ENCODE results near the gene KRTAP13-2. TPM values are rescaled to one million over a fixed set of nuclear protein-coding genes. Genes with fewer than 3 reads are reported as not detected.

Gene KRTAP13-2
- total RNA-seq, 1 experiment from 2014 or later, result not detected

DNA sequence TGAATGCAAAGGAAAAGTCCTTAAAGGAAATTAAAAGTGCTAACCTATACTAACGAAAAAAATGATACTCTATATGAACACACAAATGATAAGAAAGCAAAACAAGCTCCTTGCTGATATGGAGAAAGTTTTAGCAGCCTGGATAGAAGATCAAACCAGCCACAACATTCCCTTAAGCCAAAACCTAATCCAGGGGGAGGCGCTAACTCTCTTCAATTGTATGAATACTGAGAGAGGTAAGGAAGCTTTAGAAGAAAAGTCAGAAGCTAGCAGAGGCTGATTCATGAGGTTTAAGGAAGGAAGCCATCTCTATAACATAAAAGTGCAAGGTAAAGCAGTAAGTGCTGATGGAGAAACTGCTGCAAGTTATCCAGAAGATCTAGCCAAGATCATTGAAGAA, 27.1 kb downstream of the KRTAP13-2 start:
- no peak overlapping the region for H2BK15ac ChIP-seq (ENCODE audit: low read depth, low read length)
- no peak overlapping the region for H3K56ac ChIP-seq (ENCODE audit: insufficient read length, low read depth, low read length)
- no peak overlapping the region for H3K27ac ChIP-seq (ENCODE audit: insufficient read length, low read depth, low read length)
- H3K4me2 ChIP-seq (ENCODE audit: insufficient read depth, insufficient read length, low read length), result no peak overlapping the region
- H2BK20ac ChIP-seq (ENCODE audit: low read depth, low read length, poor library complexity, severe bottlenecking), result no peak overlapping the region
- Mint-ChIP-seq H3K27ac (no peak overlapping the region), H3K36me3 (ENCODE audit: insufficient read depth in 1 of 3, low read depth in 3 of 3) (peaks cover 0 to 7% (median 0%) of the 10 kb centered on the region in 3 experiments; a peak in 1 of 7 replicates), H3K27me3 (ENCODE audit: low read depth) (no peaks in the 10 kb centered on the region), H3K4me1 (peaks cover 11 to 17% of the 10 kb centered on the region in 2 experiments), H3K4me3 (no peak overlapping the region), H3K9me3 (peaks cover 8 to 15% of the 10 kb centered on the region in 2 experiments; a peak in 4 of 5 replicates)
- no peak overlapping the region for H2BK120ac ChIP-seq (ENCODE audit: low read depth, low read length, poor library complexity, severe bottlenecking)
- no peaks in the 10 kb centered on the region for H4K20me1 ChIP-seq (ENCODE audit: control insufficient read depth, insufficient read depth, insufficient read length)
- H3K4me1 ChIP-seq (ENCODE audit: insufficient read depth, low read length), result peaks cover under 1% of the 10 kb centered on the region; the same call in 1 of the 2 replicates
- no peak overlapping the region for H4K91ac ChIP-seq (ENCODE audit: insufficient read length, low read depth, low read length)
- no peak overlapping the region for H3K23ac ChIP-seq (ENCODE audit: insufficient read length, low read depth, low read length)
- no peak overlapping the region for H4K8ac ChIP-seq (replicated peaks; ENCODE audit: insufficient read length, low read depth, low read length)
- no peak for DNase-seq
- no peak overlapping the region for H2AFZ ChIP-seq (ENCODE audit: low read length)
- no peak overlapping the region for H3K4ac ChIP-seq (ENCODE audit: low read depth, low read length)
- no peaks in the 10 kb centered on the region for H3K23me2 ChIP-seq (ENCODE audit: insufficient read length, low read depth, low read length, poor library complexity, severe bottlenecking)
- no peaks in the 10 kb centered on the region for H3K9me3 ChIP-seq (ENCODE audit: control insufficient read depth, low read depth, low read length)
- H2AK5ac ChIP-seq (ENCODE audit: insufficient read length, low read length), result no peak overlapping the region
- TF ChIP-seq, protein P1, sequence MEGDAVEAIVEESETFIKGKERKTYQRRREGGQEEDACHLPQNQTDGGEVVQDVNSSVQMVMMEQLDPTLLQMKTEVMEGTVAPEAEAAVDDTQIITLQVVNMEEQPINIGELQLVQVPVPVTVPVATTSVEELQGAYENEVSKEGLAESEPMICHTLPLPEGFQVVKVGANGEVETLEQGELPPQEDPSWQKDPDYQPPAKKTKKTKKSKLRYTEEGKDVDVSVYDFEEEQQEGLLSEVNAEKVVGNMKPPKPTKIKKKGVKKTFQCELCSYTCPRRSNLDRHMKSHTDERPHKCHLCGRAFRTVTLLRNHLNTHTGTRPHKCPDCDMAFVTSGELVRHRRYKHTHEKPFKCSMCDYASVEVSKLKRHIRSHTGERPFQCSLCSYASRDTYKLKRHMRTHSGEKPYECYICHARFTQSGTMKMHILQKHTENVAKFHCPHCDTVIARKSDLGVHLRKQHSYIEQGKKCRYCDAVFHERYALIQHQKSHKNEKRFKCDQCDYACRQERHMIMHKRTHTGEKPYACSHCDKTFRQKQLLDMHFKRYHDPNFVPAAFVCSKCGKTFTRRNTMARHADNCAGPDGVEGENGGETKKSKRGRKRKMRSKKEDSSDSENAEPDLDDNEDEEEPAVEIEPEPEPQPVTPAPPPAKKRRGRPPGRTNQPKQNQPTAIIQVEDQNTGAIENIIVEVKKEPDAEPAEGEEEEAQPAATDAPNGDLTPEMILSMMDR (conservative IDR thresholded peaks at IDR 0.05), result peak; percentile 55
- H3K79me1 ChIP-seq (ENCODE audit: insufficient read depth, low read depth, low read length, poor library complexity, severe bottlenecking), result no peaks in the 10 kb centered on the region
- H3T11ph ChIP-seq (ENCODE audit: low read length), result no peak overlapping the region
- H3K79me2 ChIP-seq (ENCODE audit: insufficient read depth, low read length), result no peaks in the 10 kb centered on the region
- H2BK12ac ChIP-seq (ENCODE audit: insufficient read length, low read depth, low read length), result no peak overlapping the region
- H3K27me3 ChIP-seq (ENCODE audit: insufficient read depth, low read length), result no peaks in the 10 kb centered on the region
- H3K18ac ChIP-seq (ENCODE audit: insufficient read length, low read depth, low read length), result no peak overlapping the region
- no CpG with 5 or more reads among the region's 2 CpGs for WGBS (ENCODE audit: extremely low coverage, insufficient read length, low lambda C conversion rate)
- H2BK5ac ChIP-seq (ENCODE audit: insufficient read length, low read length), result no peak overlapping the region
- no peak overlapping the region for H3K14ac ChIP-seq (ENCODE audit: insufficient read depth, low read length)
- no peak overlapping the region for H4K5ac ChIP-seq (ENCODE audit: insufficient read length, low read depth, low read length)
- H3K9ac ChIP-seq (ENCODE audit: extremely low read depth, insufficient read length, low read length), result no peak overlapping the region
